HG03097 (cell line): ENCODE measurements around the gene WDR6.
"Not testable (repeated sequence)": the region's sequence is repeated elsewhere in the genome, so short reads cannot be mapped to it uniquely, and the experiment has no call there.

Source experiments
- ATAC-seq: cut with Tn5 transposase; IDR thresholded peaks from one replicate; pipeline ENCODE4 v1.9.1; 2021; ENCODE audit not compliant: unreplicated experiment, low FRiP score

WDR6 gene

GRCh38 chr3:48991851-48992545 is 15.2 kb upstream of the WDR6 start:
- no peak for ATAC-seq

- ATAC-seq, result no peak
Observed at GRCh38 chr3:48993834-48994233, 13.4 kb upstream of the WDR6 start.

- ATAC-seq, result no peak
Observed at GRCh38 chr3:48996640-48997039, 10.6 kb upstream of the WDR6 start.

GRCh38 chr3:48997102-48997635 is 10.0 kb upstream of the WDR6 start:
- no peak for ATAC-seq

- no peak for ATAC-seq
Observed at GRCh38 chr3:48997714-48998637, 9.2 kb upstream of the WDR6 start.

- no peak for ATAC-seq
Observed at GRCh38 chr3:48999085-48999858, 7.9 kb upstream of the WDR6 start.

- no peak for ATAC-seq
Observed at GRCh38 chr3:49001155-49001554, 6.0 kb upstream of the WDR6 start.

- no peak for ATAC-seq
Observed at GRCh38 chr3:49004352-49005302, 2.6 kb upstream of the WDR6 start.

- no peak for ATAC-seq
Observed at GRCh38 chr3:49005303-49005680, 1.9 kb upstream of the WDR6 start.

GRCh38 chr3:49005998-49006397 is 1.2 kb upstream of the WDR6 start:
- no peak for ATAC-seq

- ATAC-seq, result peak; percentile 1
Observed at GRCh38 chr3:49006408-49007067, 653 bp upstream of the WDR6 start.

GRCh38 chr3:49007771-49008528 is 759 bp downstream of the WDR6 start:
- ATAC-seq, result peak; percentile 29

- ATAC-seq, result not testable (repeated sequence)
Observed at GRCh38 chr3:49008627-49009026, 1.4 kb downstream of the WDR6 start.

GRCh38 chr3:49009396-49009795 is 2.2 kb downstream of the WDR6 start:
- ATAC-seq, result no peak

GRCh38 chr3:49012441-49013017 is 5.3 kb downstream of the WDR6 start:
- no peak for ATAC-seq

GRCh38 chr3:49013113-49013737 is 6.0 kb downstream of the WDR6 start:
- ATAC-seq, result no peak

- ATAC-seq, result no peak
Observed at GRCh38 chr3:49013738-49014660, 6.8 kb downstream of the WDR6 start.
